Activated B cell treated with CpG ODN at 0.5 μM for 24 hours (primary cell): Measurements from ENCODE around the gene PPP2R1A. TPM values are rescaled to one million over a fixed set of nuclear protein-coding genes. Genes with fewer than 3 reads are reported as not detected.

ENCODE experiments used
- ATAC-seq: fragments of 200-7000 bp; cut with Tn5 transposase; one replicate; pipeline ENCODE4 v1.10.0; 2021; ENCODE audit warnings: low read depth, mild to moderate bottlenecking, moderate library complexity
- CTCF ChIA-PET: fragments of 350-600 bp; sonication (Branson Sonifier 250); formaldehyde crosslinking; loops from one replicate; lab custom pipeline; 2021; ENCODE audit warnings: antibody characterized with exemption; lab: Charles Lee
- POLR2A ChIA-PET: fragments of 350-600 bp; sonication (Branson Sonifier 250); formaldehyde crosslinking; loops from one replicate; lab custom pipeline; 2021; ENCODE audit warnings: antibody characterized with exemption; lab: Charles Lee
- DNase-seq: peaks from one replicate; pipeline ENCODE4 v3.0.0; 2022
- H3K27ac Mint-ChIP-seq: one replicate; pipeline ENCODE4 v1.8.0; 2020; ENCODE audit warnings: mixed read lengths
- H3K27me3 Mint-ChIP-seq: one replicate; pipeline ENCODE4 v1.8.0; 2021; ENCODE audit warnings: mixed read lengths
- H3K36me3 Mint-ChIP-seq: one replicate; pipeline ENCODE4 v1.8.0; 2021; ENCODE audit warnings: low read depth, mixed read lengths
- H3K4me1 Mint-ChIP-seq: one replicate; pipeline ENCODE4 v1.8.0; 2021; ENCODE audit warnings: mixed read lengths
- H3K4me3 Mint-ChIP-seq: one replicate; pipeline ENCODE4 v1.8.0; 2020; ENCODE audit warnings: mild to moderate bottlenecking, mixed read lengths
- H3K9me3 Mint-ChIP-seq: one replicate; pipeline ENCODE4 v1.8.0; 2020; ENCODE audit warnings: mixed read lengths
- intact Hi-C: fragments of 100-400 bp; cut with micrococcal nuclease; formaldehyde crosslinking; loops from one replicate; pipeline ENCODE4 v1.15.1; 2024
- total RNA-seq: library from RNA; stranded (reverse); gene quantifications from 2 replicates; pipeline ENCODE4 v1.2.3, GENCODE V29; 2022
- TF ChIP-seq, protein P1 (sequence below): fragments of 200-600 bp; IDR thresholded peaks from one replicate; pipeline ENCODE4 v1.8.0; 2022; ENCODE audit warnings: antibody characterized with exemption, mild to moderate bottlenecking

Gene PPP2R1A
- total RNA-seq, 1 donor from 2014 or later, result 245 TPM

GRCh38 chr19:52172347-52172746, 17.5 kb upstream of the PPP2R1A start:
- Mint-ChIP-seq H3K36me3 (peaks cover 40% of the 10 kb centered on the region), H3K27ac (no peak overlapping the region), H3K9me3 (no peaks in the 10 kb centered on the region), H3K4me3 (peak overlapping the region; percentile 97), H3K27me3 (no peaks in the 10 kb centered on the region), H3K4me1 (peaks cover 27% of the 10 kb centered on the region)
- ChIA-PET CTCF (interaction anchor here (1.9 kb wide), 1 partner anchor 65 kb away, joined by 5 read pairs; no protein-coding TSS in a partner anchor), POLR2A (interaction anchor here (1.7 to 2.7 kb wide), 2 partner anchors 17 to 32 kb away, joined by 5 to 62 read pairs; partner anchors contain the start of genes PPP2R1A and ZNF616)
- ATAC-seq, result no peak
- TF ChIP-seq, protein P1, sequence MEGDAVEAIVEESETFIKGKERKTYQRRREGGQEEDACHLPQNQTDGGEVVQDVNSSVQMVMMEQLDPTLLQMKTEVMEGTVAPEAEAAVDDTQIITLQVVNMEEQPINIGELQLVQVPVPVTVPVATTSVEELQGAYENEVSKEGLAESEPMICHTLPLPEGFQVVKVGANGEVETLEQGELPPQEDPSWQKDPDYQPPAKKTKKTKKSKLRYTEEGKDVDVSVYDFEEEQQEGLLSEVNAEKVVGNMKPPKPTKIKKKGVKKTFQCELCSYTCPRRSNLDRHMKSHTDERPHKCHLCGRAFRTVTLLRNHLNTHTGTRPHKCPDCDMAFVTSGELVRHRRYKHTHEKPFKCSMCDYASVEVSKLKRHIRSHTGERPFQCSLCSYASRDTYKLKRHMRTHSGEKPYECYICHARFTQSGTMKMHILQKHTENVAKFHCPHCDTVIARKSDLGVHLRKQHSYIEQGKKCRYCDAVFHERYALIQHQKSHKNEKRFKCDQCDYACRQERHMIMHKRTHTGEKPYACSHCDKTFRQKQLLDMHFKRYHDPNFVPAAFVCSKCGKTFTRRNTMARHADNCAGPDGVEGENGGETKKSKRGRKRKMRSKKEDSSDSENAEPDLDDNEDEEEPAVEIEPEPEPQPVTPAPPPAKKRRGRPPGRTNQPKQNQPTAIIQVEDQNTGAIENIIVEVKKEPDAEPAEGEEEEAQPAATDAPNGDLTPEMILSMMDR, result no peak
- no peak for DNase-seq
- intact Hi-C loops, result no loop called here

DNA sequence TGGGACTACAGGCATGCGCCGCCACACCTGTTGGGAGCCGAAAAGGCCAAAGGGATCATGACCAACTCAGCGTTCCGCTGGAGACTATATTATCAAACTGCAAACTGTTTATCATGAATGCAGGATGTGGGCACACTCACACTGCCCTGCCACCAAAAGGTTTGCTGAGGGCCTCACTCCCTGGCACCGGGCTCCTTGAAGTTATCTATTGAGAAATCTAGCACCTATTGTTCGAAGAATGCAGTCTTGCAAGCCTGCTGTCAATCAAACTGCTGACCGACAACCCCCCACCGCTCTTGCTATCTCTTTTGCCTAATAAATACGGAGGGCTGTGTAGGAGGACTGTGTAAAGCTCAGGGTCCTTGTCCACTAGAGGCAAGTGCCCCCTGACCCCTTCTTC, 13.3 kb upstream of the PPP2R1A start:
- Mint-ChIP-seq H3K36me3 (peaks cover under 1% of the 10 kb centered on the region), H3K27ac (no peak overlapping the region), H3K4me1 (peaks cover 7% of the 10 kb centered on the region), H3K27me3 (no peaks in the 10 kb centered on the region), H3K9me3 (no peaks in the 10 kb centered on the region), H3K4me3 (no peak overlapping the region)
- CTCF ChIA-PET, result no interaction called here
- TF ChIP-seq, protein P1, result no peak
- POLR2A ChIA-PET, result no interaction called here
- ATAC-seq (no peak), DNase-seq (no peak)
- intact Hi-C loops, result no loop called here

- H3K27ac Mint-ChIP-seq, result peak overlapping the region; percentile 98
- ChIA-PET CTCF (no interaction called here), POLR2A (interaction anchor here (0.9 kb wide), 1 partner anchor 10 kb away, joined by 3 read pairs; no protein-coding TSS in a partner anchor)
- intact Hi-C loops, result loop anchor here (5.0 kb wide), 3 partner anchors 90 to 755 kb away; partner anchors contain the start of gene ZNF841
- H3K4me3 Mint-ChIP-seq, result no peak overlapping the region
- peaks cover 17% of the 10 kb centered on the region for H3K36me3 Mint-ChIP-seq
- no peaks in the 10 kb centered on the region for H3K9me3 Mint-ChIP-seq
- ATAC-seq (no peak), DNase-seq (no peak)
- H3K4me1 Mint-ChIP-seq, result peaks cover 35% of the 10 kb centered on the region
- no peaks in the 10 kb centered on the region for H3K27me3 Mint-ChIP-seq
- TF ChIP-seq, protein P1, result no peak
Measured at GRCh38 chr19:52187407-52187806, 2.4 kb upstream of the PPP2R1A start.

DNA sequence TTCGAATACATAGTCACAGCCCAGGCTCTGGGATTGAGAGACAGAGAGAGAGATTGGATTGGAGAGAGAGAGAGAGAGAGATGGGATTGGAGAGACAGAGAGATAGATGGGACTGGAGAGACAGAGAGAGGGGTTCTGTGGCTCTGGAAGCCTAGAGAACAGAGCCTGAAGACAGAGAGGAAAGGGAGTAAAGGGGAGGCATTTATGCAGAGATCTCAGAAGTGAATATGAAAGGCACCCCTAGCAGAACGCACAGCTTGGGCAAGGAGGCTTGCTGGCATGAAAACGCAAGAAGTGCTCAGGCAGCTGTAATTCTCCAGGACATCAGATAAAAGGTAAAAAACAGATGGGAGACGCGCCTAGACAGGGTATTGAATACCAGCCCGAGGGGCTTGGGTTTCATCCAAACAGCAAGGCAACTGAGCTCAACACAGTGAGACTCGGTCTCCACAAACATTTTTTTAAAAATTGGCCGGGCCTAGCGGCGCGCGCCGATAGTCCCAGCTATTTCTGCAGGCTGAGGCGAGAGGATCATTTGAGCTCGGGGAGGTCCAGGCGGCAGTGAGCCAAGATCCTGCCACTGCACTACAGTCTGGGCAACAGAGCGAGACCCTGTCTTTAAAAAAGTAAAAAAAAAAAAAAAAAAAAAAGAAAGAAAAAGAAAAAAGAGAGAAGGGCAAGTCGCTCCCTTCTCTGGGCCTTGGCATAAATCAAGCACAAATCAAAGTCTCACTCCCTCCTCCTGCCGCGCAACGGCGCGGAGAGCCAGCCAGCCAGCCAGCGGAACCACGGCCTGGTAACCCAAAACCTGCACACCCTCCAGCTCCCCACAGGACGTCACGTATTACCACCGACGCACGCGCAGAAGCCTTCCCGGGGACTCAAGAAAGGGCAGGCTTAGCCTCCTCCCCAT, 774 bp upstream of the PPP2R1A start:
- peak overlapping the region; percentile 95 for H3K4me3 Mint-ChIP-seq
- POLR2A ChIA-PET, result interaction anchor here (0.6 to 2.3 kb wide), 41 partner anchors 8 to 1913 kb away, joined by 3 to 62 read pairs (median 6); partner anchors contain the start of genes SIGLEC10, ZNF432, ZNF525 and ZNF578
- no peaks in the 10 kb centered on the region for H3K9me3 Mint-ChIP-seq
- TF ChIP-seq, protein P1, result no peak
- DNase-seq (no peak), ATAC-seq (peak; percentile 1)
- H3K27ac Mint-ChIP-seq, result peak overlapping the region; percentile 98
- H3K27me3 Mint-ChIP-seq, result no peaks in the 10 kb centered on the region
- intact Hi-C loops, result loop anchor here (1.0 to 5.0 kb wide), 9 partner anchors 18 to 914 kb away; partner anchors contain the start of genes ZNF160, ZNF432, ZNF613 and ZNF614
- peaks cover 31% of the 10 kb centered on the region for H3K36me3 Mint-ChIP-seq
- H3K4me1 Mint-ChIP-seq, result peaks cover 46% of the 10 kb centered on the region
- CTCF ChIA-PET, result interaction anchor here (0.8 to 1.2 kb wide), 3 partner anchors 48 to 51 kb away, joined by 4 to 5 read pairs (median 5); partner anchors contain the start of gene ZNF616
